Fibroblast of lung (primary cell): ENCODE measurements around the gene SOCS4. TPM values are rescaled to one million over a fixed set of nuclear protein-coding genes. Genes with fewer than 3 reads are reported as not detected.

ENCODE experiments used
- DNase-seq, 2 donors: peaks; one replicate each; pipeline versions ENCODE4 v3.0.0 to v3.0.0-alpha.2; 2010; ENCODE audit warnings: low read depth in 2 of 2
- H2AFZ ChIP-seq: 2 replicates; pipeline ENCODE4 v1.5.1; 2012; ENCODE audit warnings: low read length, control low read depth, inconsistent platforms
- H3K27ac ChIP-seq: 2 replicates; pipeline ENCODE4 v1.5.1; 2011; ENCODE audit warnings: low read length, control low read depth; ENCODE audit not compliant: insufficient read depth
- H3K27me3 ChIP-seq: 2 replicates; pipeline ENCODE4 v1.5.1; 2011; ENCODE audit warnings: mild to moderate bottlenecking, low read length; ENCODE audit not compliant: control insufficient read depth, insufficient read depth
- H3K36me3 ChIP-seq: 2 replicates; pipeline ENCODE4 v1.5.1; 2011; ENCODE audit warnings: low read length; ENCODE audit not compliant: control insufficient read depth, insufficient read depth
- H3K4me1 ChIP-seq: 2 replicates; pipeline ENCODE4 v1.5.1; 2011; ENCODE audit warnings: low read length; ENCODE audit not compliant: control insufficient read depth, insufficient read depth; ENCODE audit errors: extremely low read depth
- H3K4me2 ChIP-seq: 2 replicates; pipeline ENCODE4 v1.5.1; 2011; ENCODE audit warnings: low read length, control low read depth; ENCODE audit not compliant: insufficient read depth; ENCODE audit errors: extremely low read depth
- H3K4me3 ChIP-seq, 4 experiments: fragments of 200-600 bp in 1 of 4; sonication (generic) in 1 of 4; replicated peaks in 1 of 4; 2 replicates each; pipeline ENCODE4 v1.5.1; 2011 to 2016; ENCODE audit warnings: low read length in 4 of 4, low read depth in 3 of 4, mild to moderate bottlenecking in 3 of 4, control low read depth in 2 of 4, inconsistent platforms in 1 of 4, mixed read lengths in 1 of 4; ENCODE audit not compliant: insufficient read depth in 1 of 4; ENCODE audit errors: control extremely low read depth in 1 of 4
- H3K79me2 ChIP-seq: 2 replicates; pipeline ENCODE4 v1.5.1; 2012; ENCODE audit warnings: mild to moderate bottlenecking, low read length, inconsistent platforms; ENCODE audit not compliant: control insufficient read depth, insufficient read depth
- H3K9ac ChIP-seq: 2 replicates; pipeline ENCODE4 v1.5.1; 2011; ENCODE audit warnings: mild to moderate bottlenecking, low read length, control low read depth; ENCODE audit not compliant: insufficient read depth
- H3K9me3 ChIP-seq: 2 replicates; pipeline ENCODE4 v1.5.1; 2012; ENCODE audit warnings: low read depth, low read length; ENCODE audit not compliant: control insufficient read depth, insufficient read depth
- H4K20me1 ChIP-seq: 2 replicates; pipeline ENCODE4 v1.5.1; 2011; ENCODE audit warnings: low read length; ENCODE audit not compliant: control insufficient read depth, insufficient read depth; ENCODE audit errors: extremely low read depth
- EZH2 ChIP-seq: IDR thresholded peaks from 2 replicates; pipeline ENCODE4 v1.5.1; 2012; ENCODE audit warnings: low read length, control low read depth, mild to moderate bottlenecking; ENCODE audit errors: missing control alignments
- polyA plus RNA-seq, 2 donors: library from polyadenylated mRNA; depleted of rRNA in 1 of 2; stranded (reverse) in 1 of 2; unstranded in 1 of 2; fragments of >200 nt; gene quantifications; 2 replicates each; pipeline ENCODE4 v1.2.1, GENCODE V29; 2011 to 2012; ENCODE audit warnings: missing spikeins in 1 of 2
- total RNA-seq: library from RNA; depleted of rRNA; stranded (reverse); fragments of >200 nt; gene quantifications from 2 replicates; pipeline ENCODE4 v1.2.1, GENCODE V29; 2014
- TF ChIP-seq, protein P1 (sequence below), 2 donors: IDR thresholded peaks in 1 of 2; conservative IDR thresholded peaks in 1 of 2; 1 replicate in 1 of 2; 2 replicates in 1 of 2; pipeline ENCODE4 v1.5.1; 2011 to 2012; ENCODE audit warnings: low read length in 2 of 2, control low read depth in 1 of 2, inconsistent platforms in 1 of 2, low read depth in 1 of 2, mild to moderate bottlenecking in 1 of 2

Gene SOCS4
- total and polyA plus RNA-seq, 2 donors (not counting 1 experiment from before 2014, with no cell fraction given): 11.5 to 19.2 TPM

DNA sequence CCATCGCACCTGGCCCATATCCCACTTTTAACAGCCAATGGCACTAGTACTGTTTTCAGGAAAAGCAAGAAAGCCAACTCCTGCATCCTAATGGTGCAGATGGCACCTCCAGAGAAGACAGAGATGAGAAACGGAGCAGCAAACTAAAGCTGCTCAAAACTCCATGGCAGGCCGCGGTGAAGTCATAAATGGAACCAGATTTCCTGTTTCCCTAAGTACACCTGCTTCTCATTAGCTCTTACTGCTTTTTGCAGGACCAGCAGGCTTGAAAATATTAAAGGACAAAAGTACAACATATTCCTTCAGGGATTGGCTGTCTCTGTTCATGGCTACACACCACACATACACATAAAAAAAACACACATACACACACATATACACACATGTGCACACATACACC is 65.3 kb downstream of the SOCS4 start:
- TF ChIP-seq, protein P1, sequence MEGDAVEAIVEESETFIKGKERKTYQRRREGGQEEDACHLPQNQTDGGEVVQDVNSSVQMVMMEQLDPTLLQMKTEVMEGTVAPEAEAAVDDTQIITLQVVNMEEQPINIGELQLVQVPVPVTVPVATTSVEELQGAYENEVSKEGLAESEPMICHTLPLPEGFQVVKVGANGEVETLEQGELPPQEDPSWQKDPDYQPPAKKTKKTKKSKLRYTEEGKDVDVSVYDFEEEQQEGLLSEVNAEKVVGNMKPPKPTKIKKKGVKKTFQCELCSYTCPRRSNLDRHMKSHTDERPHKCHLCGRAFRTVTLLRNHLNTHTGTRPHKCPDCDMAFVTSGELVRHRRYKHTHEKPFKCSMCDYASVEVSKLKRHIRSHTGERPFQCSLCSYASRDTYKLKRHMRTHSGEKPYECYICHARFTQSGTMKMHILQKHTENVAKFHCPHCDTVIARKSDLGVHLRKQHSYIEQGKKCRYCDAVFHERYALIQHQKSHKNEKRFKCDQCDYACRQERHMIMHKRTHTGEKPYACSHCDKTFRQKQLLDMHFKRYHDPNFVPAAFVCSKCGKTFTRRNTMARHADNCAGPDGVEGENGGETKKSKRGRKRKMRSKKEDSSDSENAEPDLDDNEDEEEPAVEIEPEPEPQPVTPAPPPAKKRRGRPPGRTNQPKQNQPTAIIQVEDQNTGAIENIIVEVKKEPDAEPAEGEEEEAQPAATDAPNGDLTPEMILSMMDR (conservative IDR thresholded peaks at IDR 0.05 in 1 of 2, IDR thresholded peaks at IDR 0.05 in 1 of 2; ENCODE audit: low read depth in 1 of 2, low read length in 2 of 2): no peak
- no peak for TF ChIP-seq EZH2
- H3K36me3 ChIP-seq: no peaks in the 10 kb centered on the region
- no peak overlapping the region for H3K27ac ChIP-seq
- H3K79me2 ChIP-seq: no peaks in the 10 kb centered on the region
- no peak overlapping the region for H2AFZ ChIP-seq
- no peak overlapping the region for H3K4me2 ChIP-seq
- peaks cover 3% of the 10 kb centered on the region for H3K4me1 ChIP-seq
- H3K9me3 ChIP-seq: no peaks in the 10 kb centered on the region
- H4K20me1 ChIP-seq: no peaks in the 10 kb centered on the region
- DNase-seq: no peak
- H3K9ac ChIP-seq: no peak overlapping the region
- no peaks in the 10 kb centered on the region for H3K27me3 ChIP-seq
- H3K4me3 ChIP-seq: no peak overlapping the region

DNA sequence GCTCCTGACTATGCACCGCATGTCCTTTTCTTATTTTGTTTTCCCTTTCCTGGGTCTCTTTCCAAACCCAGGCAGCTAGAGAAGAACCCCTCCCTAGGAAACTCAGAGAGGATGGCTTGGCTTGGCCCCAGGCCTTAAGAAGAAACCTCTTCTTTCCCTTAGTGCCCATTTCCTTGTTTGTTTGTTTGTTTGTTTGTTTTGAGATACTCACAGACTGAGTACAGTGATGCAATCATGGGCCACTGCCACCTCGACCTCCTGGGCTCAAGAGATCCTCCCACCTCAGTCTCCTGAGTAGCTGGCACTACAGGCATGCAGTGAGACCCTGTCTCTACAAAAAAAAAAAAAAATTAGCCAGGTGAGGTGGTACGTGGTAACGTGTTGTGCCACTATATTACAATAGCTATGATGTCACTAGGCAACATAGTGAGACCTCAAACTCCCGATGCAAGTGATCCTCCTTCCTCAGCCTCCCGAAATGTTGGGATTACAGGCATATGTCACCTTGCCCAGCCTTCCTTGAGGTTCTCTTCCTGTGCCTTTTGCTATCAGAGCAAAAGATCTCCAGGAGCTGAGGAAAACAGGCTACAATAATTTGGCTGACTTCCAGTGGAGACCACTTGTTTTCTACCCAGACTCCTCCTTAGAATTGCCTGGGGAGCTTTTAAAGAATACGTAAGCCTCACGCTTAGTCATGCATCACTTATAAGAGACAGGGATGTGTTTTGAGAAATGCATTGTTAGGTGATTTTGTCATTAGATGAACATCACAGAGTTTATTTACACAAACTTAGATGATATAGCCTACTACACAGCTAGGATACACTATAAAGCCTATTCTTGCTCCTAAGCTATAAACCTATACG is 67.5 kb downstream of the SOCS4 start:
- H3K4me2 ChIP-seq: no peak overlapping the region
- H3K9me3 ChIP-seq: no peaks in the 10 kb centered on the region
- DNase-seq: peak in 1 of 2 donors; percentile 70
- no peaks in the 10 kb centered on the region for H4K20me1 ChIP-seq
- H3K36me3 ChIP-seq: no peaks in the 10 kb centered on the region
- no peak overlapping the region for H2AFZ ChIP-seq
- H3K27ac ChIP-seq: no peak overlapping the region
- no peaks in the 10 kb centered on the region for H3K27me3 ChIP-seq
- no peaks in the 10 kb centered on the region for H3K4me1 ChIP-seq
- no peak overlapping the region for H3K9ac ChIP-seq
- H3K79me2 ChIP-seq: no peaks in the 10 kb centered on the region
- TF ChIP-seq, protein P1 (conservative IDR thresholded peaks at IDR 0.05 in 1 of 2, IDR thresholded peaks at IDR 0.05 in 1 of 2; ENCODE audit: low read depth in 1 of 2, low read length in 2 of 2): no peak
- no peak for TF ChIP-seq EZH2
- no peak overlapping the region for H3K4me3 ChIP-seq

DNA sequence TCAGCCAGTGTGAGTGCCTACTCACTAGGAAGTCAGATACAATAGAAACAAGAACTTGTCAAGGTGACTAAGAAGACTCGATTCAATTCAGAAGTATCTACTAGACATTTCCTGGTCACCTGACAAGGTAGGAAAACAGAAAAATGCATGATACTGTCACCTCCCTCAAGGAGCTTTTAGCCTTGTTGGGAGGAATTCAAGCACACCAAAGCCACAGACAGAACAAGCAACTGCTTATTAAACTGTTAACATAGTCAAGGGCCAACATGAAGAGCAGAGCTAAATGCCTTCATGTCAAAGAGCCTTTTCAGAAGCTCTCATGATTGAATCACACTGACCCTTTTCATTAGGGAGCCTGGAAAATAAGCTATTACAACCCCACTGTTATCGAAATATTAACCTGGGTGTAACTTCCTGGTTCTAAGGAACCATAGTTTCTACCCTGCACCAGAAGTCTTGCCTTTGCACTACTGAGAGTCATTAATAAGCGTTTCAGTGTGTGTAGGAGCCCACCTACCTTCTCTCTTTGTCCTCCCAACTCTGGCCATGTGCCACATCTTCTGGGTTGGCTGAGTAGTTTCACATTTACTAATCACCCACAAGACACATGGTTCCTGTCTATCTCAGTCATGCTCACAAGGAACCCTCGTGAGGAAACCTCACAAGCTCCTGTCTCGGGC is 71.0 kb downstream of the SOCS4 start:
- DNase-seq: peak in 1 of 2 donors; percentile 27

More for the DNA sequence above, 71.0 kb downstream of the SOCS4 start:
- Histone ChIP-seq H3K4me1 (peaks cover 14% of the 10 kb centered on the region), H3K27me3 (no peaks in the 10 kb centered on the region), H3K36me3 (no peaks in the 10 kb centered on the region), H2AFZ (no peak overlapping the region), H3K4me3 (no peak overlapping the region), H4K20me1 (no peaks in the 10 kb centered on the region), H3K27ac (no peak overlapping the region), H3K4me2 (no peak overlapping the region), H3K9ac (no peak overlapping the region), H3K9me3 (no peaks in the 10 kb centered on the region), H3K79me2 (no peaks in the 10 kb centered on the region)
- no peak for TF ChIP-seq EZH2
- TF ChIP-seq, protein P1 (conservative IDR thresholded peaks at IDR 0.05 in 1 of 2, IDR thresholded peaks at IDR 0.05 in 1 of 2; ENCODE audit: low read depth in 1 of 2, low read length in 2 of 2): no peak
